ENCODE results near the gene SYT5.
"Not testable (repeated sequence)": the region's sequence is repeated elsewhere in the genome, so short reads cannot be mapped to it uniquely, and the experiment has no call there.

The SYT5 gene

GRCh38 chr19:55166530-55167268, 13.4 kb downstream of the SYT5 start, which contains the start of gene DNAAF3:
TSS of gene DNAAF3 (minus strand) at chr19:55166613. CDS start at chr19:55166413, 200 bp downstream.
- peak; percentile 81 to 84 for DNase-seq

GRCh38 chr19:55165952-55166529, 14.0 kb downstream of the SYT5 start:
- DNase-seq = peak; percentile 61 to 64

- no peak for DNase-seq
Observed at GRCh38 chr19:55161571-55162322, 18.3 kb downstream of the SYT5 start.

GRCh38 chr19:55160986-55161365, 19.1 kb downstream of the SYT5 start:
- DNase-seq = no peak

- peak; percentile 87 to 89 for DNase-seq
Observed at GRCh38 chr19:55160128-55160985, 19.7 kb downstream of the SYT5 start.

GRCh38 chr19:55158848-55159749, 21.0 kb downstream of the SYT5 start:
- no peak for DNase-seq

- no peak for DNase-seq
Observed at GRCh38 chr19:55158423-55158822, 21.7 kb downstream of the SYT5 start.

GRCh38 chr19:55157064-55157908, 22.8 kb downstream of the SYT5 start, which contains the start of gene TNNI3:
TSS of gene TNNI3 (minus strand) at chr19:55157732. CDS start at chr19:55157589, 143 bp downstream.
- DNase-seq = no peak

- peak; percentile 24 to 44 for DNase-seq
Observed at GRCh38 chr19:55156202-55157063, 23.7 kb downstream of the SYT5 start.

- not testable (repeated sequence) for DNase-seq
Observed at GRCh38 chr19:55155784-55156183, 24.3 kb downstream of the SYT5 start.

GRCh38 chr19:55153652-55154264, 26.3 kb downstream of the SYT5 start:
- DNase-seq = no peak

GRCh38 chr19:55152017-55152416, 28.1 kb downstream of the SYT5 start:
- no peak for DNase-seq

GRCh38 chr19:55149078-55150003, 30.7 kb downstream of the SYT5 start, which contains the start of gene TNNT1:
TSS of gene TNNT1 (minus strand) at chr19:55149206. CDS start at chr19:55147157, 2,049 bp downstream.
- DNase-seq = no peak

- DNase-seq = no peak
Observed at GRCh38 chr19:55147545-55148251, 32.4 kb downstream of the SYT5 start.

GRCh38 chr19:55146705-55147273, 33.3 kb downstream of the SYT5 start:
- DNase-seq = no peak

- DNase-seq = peak in 1 of 2 donors; percentile 25
Observed at GRCh38 chr19:55146078-55146704, 33.9 kb downstream of the SYT5 start.
